ENCODE measurements around the gene RIPK4. TPM values are rescaled to one million over a fixed set of nuclear protein-coding genes. Genes with fewer than 3 reads are reported as not detected.

The RIPK4 gene
- polyA plus RNA-seq, 1 donor (not counting 4 experiments of a cell fraction or from before 2014, with no cell fraction given): 18.4 TPM

GRCh38 chr21:41727784-41728763 is 38.8 kb downstream of the RIPK4 start:
- Histone ChIP-seq H3K27ac (ENCODE audit: control insufficient read depth, insufficient read depth, low read length) (peak overlapping the region; percentile 87), H3K4me3 (ENCODE audit: control insufficient read depth in 2 of 3, extremely low read depth in 1 of 3, insufficient read depth in 2 of 3, low read depth in 1 of 3, low read length in 3 of 3) (peak overlapping the region in 2 of 3 experiments; percentile 19 to 62), H3K36me3 (ENCODE audit: control insufficient read depth in 2 of 2, extremely low read depth in 1 of 2, insufficient read depth in 2 of 2, low read length in 2 of 2) (no peaks in the 10 kb centered on the region), H4K20me1 (ENCODE audit: control insufficient read depth, extremely low read depth, insufficient read depth, low read length) (no peaks in the 10 kb centered on the region), H3K9ac (ENCODE audit: control insufficient read depth, extremely low read depth, insufficient read depth, low read length) (peak overlapping the region; percentile 82), H3K9me3 (ENCODE audit: control insufficient read depth, low read depth, low read length) (no peaks in the 10 kb centered on the region), H3K27me3 (ENCODE audit: control insufficient read depth, extremely low read depth, insufficient read depth, low read length) (no peaks in the 10 kb centered on the region), H3K4me2 (ENCODE audit: control insufficient read depth, extremely low read depth, insufficient read depth, low read depth, low read length) (peak overlapping the region; percentile 69), H3K79me2 (ENCODE audit: control insufficient read depth, insufficient read depth, low read length) (no peaks in the 10 kb centered on the region), H3K4me1 (ENCODE audit: control insufficient read depth, extremely low read depth, insufficient read depth, low read length) (peaks cover 47% of the 10 kb centered on the region), H3K9me1 (ENCODE audit: control insufficient read depth, extremely low read depth, insufficient read depth, low read length) (no peaks in the 10 kb centered on the region), H2AFZ (ENCODE audit: control insufficient read depth, low read length) (peak overlapping the region; percentile 94)
- FAIRE-seq (no peak), DNase-seq (ENCODE audit: low read depth, low spot score) (no peak)
- TF ChIP-seq EZH2 (IDR thresholded peaks at IDR 0.05; ENCODE audit: low read length) (no peak), CTCF (optimal IDR thresholded peaks at IDR 0.05 in 1 of 3, IDR thresholded peaks at IDR 0.05 in 1 of 3, conservative IDR thresholded peaks at IDR 0.05 in 1 of 3; ENCODE audit: extremely low read depth in 1 of 3, insufficient read depth in 2 of 3, low read length in 3 of 3) (no peak)
- dilution Hi-C loops (cut with MboI; ENCODE audit: extremely low pct_ligation_motif_present, low sequenced_read_pairs): no loop called here

- Histone ChIP-seq H3K36me3 (ENCODE audit: control insufficient read depth in 2 of 2, extremely low read depth in 1 of 2, insufficient read depth in 2 of 2, low read length in 2 of 2) (no peaks in the 10 kb centered on the region), H3K9ac (ENCODE audit: control insufficient read depth, extremely low read depth, insufficient read depth, low read length) (peak overlapping the region; percentile 82), H3K79me2 (ENCODE audit: control insufficient read depth, insufficient read depth, low read length) (no peaks in the 10 kb centered on the region), H3K4me2 (ENCODE audit: control insufficient read depth, extremely low read depth, insufficient read depth, low read depth, low read length) (peak overlapping the region; percentile 69), H3K9me3 (ENCODE audit: control insufficient read depth, low read depth, low read length) (no peaks in the 10 kb centered on the region), H3K9me1 (ENCODE audit: control insufficient read depth, extremely low read depth, insufficient read depth, low read length) (no peaks in the 10 kb centered on the region), H3K4me3 (ENCODE audit: control insufficient read depth in 2 of 3, extremely low read depth in 1 of 3, insufficient read depth in 2 of 3, low read depth in 1 of 3, low read length in 3 of 3) (peak overlapping the region in 2 of 3 experiments; percentile 19 to 62), H4K20me1 (ENCODE audit: control insufficient read depth, extremely low read depth, insufficient read depth, low read length) (no peaks in the 10 kb centered on the region), H3K4me1 (ENCODE audit: control insufficient read depth, extremely low read depth, insufficient read depth, low read length) (peaks cover 47% of the 10 kb centered on the region), H2AFZ (ENCODE audit: control insufficient read depth, low read length) (peak overlapping the region; percentile 94), H3K27ac (ENCODE audit: control insufficient read depth, insufficient read depth, low read length) (peak overlapping the region; percentile 87), H3K27me3 (ENCODE audit: control insufficient read depth, extremely low read depth, insufficient read depth, low read length) (no peaks in the 10 kb centered on the region)
- dilution Hi-C loops (cut with MboI; ENCODE audit: extremely low pct_ligation_motif_present, low sequenced_read_pairs): no loop called here
- FAIRE-seq (peak; percentile 89), DNase-seq (ENCODE audit: low read depth, low spot score) (peak; percentile 69)
- peak in 1 of 3 experiments; percentile 14 for TF ChIP-seq CTCF (optimal IDR thresholded peaks at IDR 0.05 in 1 of 3, IDR thresholded peaks at IDR 0.05 in 1 of 3, conservative IDR thresholded peaks at IDR 0.05 in 1 of 3; ENCODE audit: extremely low read depth in 1 of 3, insufficient read depth in 2 of 3, low read length in 3 of 3)
- no peak for TF ChIP-seq EZH2 (IDR thresholded peaks at IDR 0.05; ENCODE audit: low read length)
Measured at GRCh38 chr21:41726970-41727783, 39.7 kb downstream of the RIPK4 start.
